ENCODE data around the gene HTR3A. TPM values are rescaled to one million over a fixed set of nuclear protein-coding genes. Genes with fewer than 3 reads are reported as not detected.

Gene HTR3A
- total RNA-seq, 1 donor from 2014 or later, result not detected

DNA sequence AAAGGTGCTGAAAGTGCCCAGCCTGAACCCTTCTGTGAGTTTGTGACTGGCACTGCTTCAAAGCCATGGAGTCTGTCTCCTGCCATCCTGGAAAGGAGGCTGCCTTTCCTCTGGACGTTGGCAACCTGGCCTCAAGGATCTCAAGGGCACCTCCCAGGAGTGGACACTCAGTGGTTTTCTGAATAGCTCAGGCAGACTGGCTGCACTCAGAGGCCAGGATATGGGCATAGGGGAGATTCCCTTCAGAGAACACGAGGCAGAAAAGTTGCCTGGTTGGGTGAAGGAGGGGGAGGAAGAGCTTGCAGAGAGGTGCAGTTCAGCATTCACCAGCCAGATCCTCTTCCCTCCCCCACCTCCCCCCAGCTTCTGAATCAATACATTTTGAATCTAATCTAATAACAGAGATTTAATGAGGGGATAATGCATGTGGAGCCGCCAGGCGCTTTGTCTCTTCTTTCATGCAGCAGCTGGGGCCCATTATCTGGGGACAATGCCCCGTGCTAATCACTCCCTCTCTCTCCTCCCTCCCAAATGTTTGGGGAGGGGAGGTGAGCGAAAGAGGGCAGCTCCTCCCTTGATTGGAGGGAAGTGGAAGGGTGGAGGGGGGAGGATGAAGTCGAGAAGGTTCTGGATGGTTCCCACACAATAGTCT is 17.7 kb downstream of the HTR3A start:
- peaks cover 77% of the 10 kb centered on the region for H3K27me3 Mint-ChIP-seq (ENCODE audit: low read depth)
- H3K9me3 Mint-ChIP-seq, result no peaks in the 10 kb centered on the region
- no peak for TF ChIP-seq CTCF (IDR thresholded peaks at IDR 0.05; ENCODE audit: unreplicated experiment)
- H3K4me1 Mint-ChIP-seq, result no peaks in the 10 kb centered on the region
- H3K27ac Mint-ChIP-seq, result no peak overlapping the region
- no peak for DNase-seq (ENCODE audit: low spot score in 2 of 2, unreplicated experiment in 2 of 2)
- no peaks in the 10 kb centered on the region for H3K36me3 Mint-ChIP-seq
- no peak overlapping the region for H3K4me3 Mint-ChIP-seq

DNA sequence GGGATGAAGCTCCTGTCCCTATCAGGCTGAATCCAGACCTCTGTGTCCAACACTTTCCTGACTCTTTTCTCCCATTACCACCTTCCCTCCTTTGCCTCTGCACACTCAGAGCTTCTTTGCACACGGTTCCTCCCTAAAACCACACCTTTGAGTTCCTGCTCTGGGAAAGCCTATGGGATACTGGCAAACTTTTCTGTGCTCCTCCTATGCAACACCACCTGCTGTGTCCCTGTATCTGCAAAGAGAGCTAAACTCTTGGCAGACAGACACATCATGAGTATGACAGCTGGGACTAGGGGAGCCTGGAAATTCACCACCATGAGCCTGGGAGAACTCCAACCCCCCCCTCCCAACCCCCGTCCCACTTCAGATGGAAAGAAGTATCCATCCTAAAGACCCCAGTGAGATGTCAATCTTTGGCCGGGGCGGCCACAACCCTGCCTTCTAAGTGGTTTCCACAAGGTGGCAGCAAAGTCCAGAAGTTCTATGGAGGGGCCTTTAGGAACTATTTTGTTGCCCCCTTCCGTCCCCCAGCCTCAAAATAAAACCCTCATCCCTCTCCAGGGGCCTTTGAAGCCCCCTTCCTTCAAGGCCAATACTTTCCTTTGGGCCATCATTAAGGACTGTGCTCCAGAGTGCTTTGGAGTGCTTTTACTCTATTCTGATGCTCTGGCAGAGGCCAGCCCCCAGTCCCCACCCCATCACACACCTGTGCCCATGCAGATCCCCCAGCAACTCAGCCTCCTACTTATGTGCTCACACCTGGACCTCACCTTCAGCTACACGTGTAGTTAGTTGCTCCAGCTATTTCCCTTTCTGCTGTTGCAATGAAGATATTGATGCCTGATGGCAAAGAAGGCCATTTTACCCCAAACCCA is 19.4 kb downstream of the HTR3A start:
- H3K27ac Mint-ChIP-seq, result no peak overlapping the region
- H3K36me3 Mint-ChIP-seq, result no peaks in the 10 kb centered on the region
- TF ChIP-seq CTCF (IDR thresholded peaks at IDR 0.05; ENCODE audit: unreplicated experiment), result peak; percentile 68
- H3K4me1 Mint-ChIP-seq, result no peaks in the 10 kb centered on the region
- H3K9me3 Mint-ChIP-seq, result no peaks in the 10 kb centered on the region
- no peak for DNase-seq (ENCODE audit: low spot score in 2 of 2, unreplicated experiment in 2 of 2)
- peaks cover 78% of the 10 kb centered on the region for H3K27me3 Mint-ChIP-seq (ENCODE audit: low read depth)
- no peak overlapping the region for H3K4me3 Mint-ChIP-seq

GRCh38 chr11:113997473-113997872 is 22.6 kb downstream of the HTR3A start:
- DNase-seq (ENCODE audit: low spot score in 2 of 2, unreplicated experiment in 2 of 2), result no peak
- H3K27ac Mint-ChIP-seq, result no peak overlapping the region
- H3K4me1 Mint-ChIP-seq, result no peaks in the 10 kb centered on the region
- H3K4me3 Mint-ChIP-seq, result no peak overlapping the region
- TF ChIP-seq CTCF (IDR thresholded peaks at IDR 0.05; ENCODE audit: unreplicated experiment), result no peak
- H3K27me3 Mint-ChIP-seq (ENCODE audit: low read depth), result peaks cover 86% of the 10 kb centered on the region
- H3K9me3 Mint-ChIP-seq, result no peaks in the 10 kb centered on the region
- no peaks in the 10 kb centered on the region for H3K36me3 Mint-ChIP-seq

DNA sequence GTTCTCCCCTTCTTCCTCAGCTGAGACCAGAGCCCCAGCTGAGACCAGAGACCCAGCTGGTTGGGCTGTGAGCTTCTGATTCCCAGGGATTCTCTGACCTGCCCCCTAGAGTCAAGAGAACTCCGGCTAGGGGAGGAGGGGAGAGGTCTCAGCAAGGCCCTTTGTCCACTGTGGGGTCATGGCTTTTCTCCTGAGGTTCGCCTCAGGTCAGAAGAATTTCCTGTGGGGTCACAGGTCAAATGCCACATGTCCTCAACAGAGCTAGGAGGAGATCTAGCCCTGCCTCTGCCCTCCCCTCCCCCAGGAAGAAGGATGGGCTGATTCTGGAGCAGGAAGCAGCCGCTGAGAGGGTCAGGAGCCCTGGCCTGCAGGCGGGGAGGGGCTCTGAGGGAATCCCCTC is 23.7 kb downstream of the HTR3A start:
- Mint-ChIP-seq H3K36me3 (no peaks in the 10 kb centered on the region), H3K4me1 (no peaks in the 10 kb centered on the region), H3K27ac (no peak overlapping the region), H3K27me3 (ENCODE audit: low read depth) (peaks cover 86% of the 10 kb centered on the region), H3K4me3 (no peak overlapping the region), H3K9me3 (no peaks in the 10 kb centered on the region)
- no peak for TF ChIP-seq CTCF (IDR thresholded peaks at IDR 0.05; ENCODE audit: unreplicated experiment)
- DNase-seq (ENCODE audit: low spot score in 2 of 2, unreplicated experiment in 2 of 2), result no peak

DNA sequence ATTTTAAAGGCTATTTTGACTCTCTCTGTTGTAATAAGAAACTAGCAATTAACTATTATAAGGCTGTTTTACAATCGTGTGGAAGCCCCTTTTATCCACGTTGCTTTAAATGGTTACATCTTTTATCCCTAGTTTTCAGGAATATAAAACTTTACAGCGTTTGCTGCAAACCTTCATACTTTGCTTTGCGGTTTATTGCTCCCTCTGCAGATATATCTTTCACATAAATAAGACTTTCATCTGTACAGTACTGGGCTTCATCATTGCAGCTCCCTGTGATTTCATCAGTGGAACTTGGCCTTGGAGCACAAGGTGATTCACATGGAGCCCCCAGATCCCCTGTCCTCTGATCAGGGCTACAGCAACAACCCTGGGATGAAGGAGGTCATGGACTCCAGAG is 25.6 kb downstream of the HTR3A start:
- no peaks in the 10 kb centered on the region for H3K9me3 Mint-ChIP-seq
- H3K36me3 Mint-ChIP-seq, result no peaks in the 10 kb centered on the region
- TF ChIP-seq CTCF (IDR thresholded peaks at IDR 0.05; ENCODE audit: unreplicated experiment), result no peak
- H3K4me1 Mint-ChIP-seq, result no peaks in the 10 kb centered on the region
- no peak overlapping the region for H3K4me3 Mint-ChIP-seq
- H3K27me3 Mint-ChIP-seq (ENCODE audit: low read depth), result peaks cover 83% of the 10 kb centered on the region
- H3K27ac Mint-ChIP-seq, result no peak overlapping the region
- DNase-seq (ENCODE audit: low spot score in 2 of 2, unreplicated experiment in 2 of 2), result no peak

Measured in mesothelial cell of epicardium (in vitro differentiated cells).